Ovary (tissue), 3 donors: Measurements from ENCODE around the gene MED15.
"Not testable (repeated sequence)": the region's sequence is repeated elsewhere in the genome, so short reads cannot be mapped to it uniquely, and the experiment has no call there.

Experiments
- CTCF ChIP-seq, 3 donors: fragments of 450-650 bp in 2 of 3; fragments of 200-600 bp in 1 of 3; IDR thresholded peaks; one replicate each; pipeline versions ENCODE4 v1.5.1 to v1.8.0; 2016 to 2022; ENCODE audit warnings: antibody characterized with exemption in 3 of 3, mild to moderate bottlenecking in 1 of 3
- POLR2A ChIP-seq: fragments of 450-650 bp; IDR thresholded peaks from one replicate; pipeline ENCODE4 v1.6.1; 2017; ENCODE audit warnings: antibody characterized with exemption, mild to moderate bottlenecking, moderate library complexity
- donor health status: DM: no; HTN: no; CAD: no.

- TF ChIP-seq CTCF (IDR thresholded peaks at IDR 0.05); POLR2A: not testable (repeated sequence)
Observed at GRCh38 chr22:20619893-20620194, 112.4 kb downstream of the MED15 start.
